NK-92 (cell line): ENCODE measurements around the gene ZEB1.
"Not testable (repeated sequence)": the region's sequence is repeated elsewhere in the genome, so short reads cannot be mapped to it uniquely, and the experiment has no call there.

Experiments used
- DNase-seq: peaks from one replicate; lab custom pipeline; 2025; ENCODE audit not compliant: unreplicated experiment; lab: John Stamatoyannopoulos, UW

The ZEB1 gene

DNA sequence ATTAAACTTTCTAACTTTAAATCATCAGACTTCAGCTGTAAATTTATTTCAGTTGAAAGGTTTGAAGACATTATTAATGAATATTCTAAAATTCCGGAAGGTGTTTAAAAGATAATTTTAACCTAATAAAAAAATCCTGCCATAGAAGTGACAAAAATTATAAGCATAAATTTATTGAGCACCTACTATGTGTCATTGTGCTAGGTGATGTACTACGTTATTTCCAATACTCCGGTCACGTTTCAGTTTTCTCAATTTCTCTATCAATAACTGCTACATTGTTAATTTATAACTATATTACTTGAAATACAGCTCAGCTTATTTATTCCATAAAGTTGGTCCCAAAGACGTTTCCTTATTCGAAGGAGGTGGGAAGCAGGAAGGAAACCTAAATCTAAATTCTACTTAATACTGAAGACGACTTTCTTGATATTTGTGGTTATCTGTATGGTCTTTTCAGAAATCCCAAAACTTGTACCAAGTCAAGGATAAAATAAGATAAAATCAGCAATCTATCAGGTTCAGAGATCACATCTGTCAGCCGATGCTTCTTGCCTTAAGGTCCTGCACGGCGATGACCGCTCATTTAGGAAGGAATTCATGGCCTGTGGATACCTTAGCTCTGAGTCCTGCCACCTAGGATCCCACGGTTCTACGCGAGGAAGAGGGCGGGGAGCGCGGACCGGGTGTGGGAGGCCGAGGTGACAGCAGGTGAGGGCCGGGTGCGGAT is 1.2 kb upstream of the ZEB1 start:
- DNase-seq: no peak

DNA sequence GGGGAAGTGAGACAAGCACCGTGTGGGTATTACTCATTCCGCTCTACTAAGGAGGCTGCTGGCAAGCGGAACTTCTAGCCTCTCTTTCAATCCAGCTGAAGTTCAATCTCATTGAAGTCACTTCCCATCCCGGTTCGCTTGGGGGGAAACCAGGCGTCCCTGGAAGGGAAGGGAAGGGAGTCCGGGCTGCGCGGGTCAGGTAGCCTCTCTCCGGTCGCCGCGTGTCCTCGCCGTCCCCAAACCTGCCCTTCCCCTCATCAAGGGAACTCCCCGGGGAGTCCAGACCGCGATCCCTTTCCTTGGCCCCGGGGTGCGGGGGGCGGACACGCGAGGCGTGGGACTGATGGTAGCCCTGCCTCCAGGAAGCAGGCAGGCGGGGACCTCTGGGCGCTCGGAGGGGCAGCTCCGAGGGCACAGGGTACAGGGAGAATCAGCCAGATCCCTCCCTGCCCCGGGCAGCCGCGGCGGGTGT is 598 bp upstream of the ZEB1 start:
- no peak for DNase-seq

DNA sequence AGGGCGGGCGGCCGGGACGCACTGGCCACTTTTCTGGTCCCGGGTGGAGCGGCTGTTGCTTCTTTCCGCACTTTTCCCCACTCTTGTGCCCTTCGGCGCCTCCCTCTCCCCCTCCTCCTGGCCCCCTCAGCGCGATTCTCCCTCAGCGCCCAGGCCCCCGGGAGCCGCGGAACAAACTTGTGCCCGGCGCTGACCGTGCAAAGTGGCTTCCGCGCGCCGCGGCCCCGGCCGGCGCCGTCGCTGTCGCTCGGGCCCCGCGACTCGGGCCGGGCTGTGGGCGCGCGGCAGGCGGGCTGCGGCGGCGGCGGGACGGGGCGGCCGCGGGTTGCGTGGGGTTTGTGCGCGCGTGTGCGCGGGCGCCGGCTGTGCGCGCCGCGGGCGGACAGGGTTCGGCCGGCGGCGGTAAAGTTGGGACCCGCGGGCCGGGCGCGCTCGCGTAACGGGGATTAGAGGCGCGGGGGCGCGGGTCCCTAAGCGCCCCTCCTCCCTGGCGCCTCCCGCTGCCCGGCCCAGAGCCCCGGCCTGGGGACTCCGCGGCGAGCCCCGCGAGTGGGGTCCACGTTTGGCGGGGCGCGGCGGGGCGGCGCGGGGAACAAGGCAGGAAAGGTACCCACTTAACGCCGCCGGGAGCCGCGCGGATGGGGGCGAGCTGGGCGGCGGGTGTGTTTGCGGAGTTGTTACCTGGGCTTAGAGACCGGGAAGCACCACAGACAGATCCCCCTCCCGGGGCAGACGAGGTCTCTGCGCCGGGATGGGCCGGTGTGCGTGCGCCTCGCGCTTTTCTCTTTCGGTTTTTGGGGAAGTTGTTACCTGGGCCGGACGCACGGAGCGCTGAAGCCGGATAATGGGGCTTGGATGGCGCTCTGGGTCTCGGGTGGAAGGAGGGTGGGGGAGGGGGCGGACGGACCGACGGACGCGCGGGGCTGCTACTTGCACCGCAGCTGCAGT is 860 bp downstream of the ZEB1 start:
- no peak for DNase-seq

DNA sequence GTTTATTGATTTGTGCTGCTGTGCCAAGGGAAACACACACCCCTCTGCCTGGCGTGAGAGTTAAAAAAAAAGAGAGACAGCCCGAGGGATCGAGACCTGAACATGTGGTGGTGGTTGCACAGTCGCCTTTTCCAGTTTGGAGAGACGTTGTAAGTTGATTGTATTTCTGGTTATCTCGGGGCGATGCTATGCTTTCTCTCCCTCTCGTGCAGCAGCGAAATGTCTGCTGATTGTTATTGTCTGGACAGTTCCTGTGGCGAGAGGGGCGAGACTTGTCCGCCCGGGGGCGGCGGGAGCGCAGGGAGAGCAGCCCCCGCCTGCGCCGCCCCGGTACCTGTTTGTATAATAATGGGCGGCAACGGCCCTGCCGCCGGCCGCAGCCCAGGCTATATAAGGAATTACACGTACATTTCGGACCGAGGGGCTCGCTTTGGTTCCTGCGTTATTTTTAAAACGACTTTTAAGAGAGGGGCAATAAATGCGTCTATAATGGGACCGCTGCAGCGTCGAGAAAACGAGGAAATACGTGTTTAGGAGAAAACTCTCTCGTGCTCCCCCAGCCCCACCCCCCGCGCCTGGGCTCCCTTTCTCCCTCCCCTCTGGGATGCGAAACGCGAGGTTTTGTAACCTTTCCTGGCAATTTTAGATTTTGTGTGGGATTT is 1.7 kb downstream of the ZEB1 start:
- DNase-seq: no peak

DNA sequence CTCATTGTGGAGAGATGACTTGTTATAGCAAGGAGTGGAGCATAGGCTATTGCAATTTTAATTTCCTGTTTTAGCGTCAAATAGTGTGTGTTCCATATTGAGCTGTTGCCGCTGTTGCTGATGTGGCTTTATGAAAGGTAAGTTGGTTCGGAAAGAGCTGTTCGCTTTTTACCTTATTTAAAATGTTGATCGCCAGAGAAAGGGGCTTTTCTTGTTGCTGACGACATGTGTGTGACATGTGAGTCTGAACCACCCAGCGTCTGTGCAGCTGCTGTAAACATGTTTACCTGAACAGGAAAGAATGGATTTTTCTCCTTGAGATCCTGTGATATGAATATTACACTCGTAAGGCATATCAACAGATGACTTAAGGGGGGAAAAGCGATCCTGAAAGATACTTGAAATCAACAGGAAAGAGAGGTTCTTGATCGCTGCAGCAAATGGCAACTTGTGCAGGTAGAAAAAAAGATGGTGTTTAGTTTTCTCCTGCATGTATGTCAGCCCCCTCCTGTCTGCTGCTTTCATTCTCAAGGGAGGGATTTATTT is 2.5 kb downstream of the ZEB1 start:
- no peak for DNase-seq

DNA sequence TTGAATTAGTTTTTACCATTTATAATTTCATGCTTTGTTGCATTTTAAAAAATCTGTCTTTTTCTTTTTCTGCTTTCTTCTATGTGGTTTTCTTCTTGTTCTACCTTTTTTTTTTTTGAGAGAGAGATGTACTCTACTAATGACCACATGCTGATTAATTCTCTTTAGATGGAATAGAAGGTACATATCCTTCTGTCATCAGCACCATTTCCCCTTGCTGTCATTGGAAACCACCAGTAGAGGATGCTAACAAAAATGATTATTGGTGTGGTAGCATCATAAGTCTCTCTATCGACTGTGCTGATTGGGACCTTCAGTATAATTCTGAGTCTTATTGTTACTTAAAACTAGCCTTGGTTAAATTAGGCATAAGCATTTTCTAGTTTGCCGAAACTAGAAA is 3.6 kb downstream of the ZEB1 start:
- no peak for DNase-seq

DNA sequence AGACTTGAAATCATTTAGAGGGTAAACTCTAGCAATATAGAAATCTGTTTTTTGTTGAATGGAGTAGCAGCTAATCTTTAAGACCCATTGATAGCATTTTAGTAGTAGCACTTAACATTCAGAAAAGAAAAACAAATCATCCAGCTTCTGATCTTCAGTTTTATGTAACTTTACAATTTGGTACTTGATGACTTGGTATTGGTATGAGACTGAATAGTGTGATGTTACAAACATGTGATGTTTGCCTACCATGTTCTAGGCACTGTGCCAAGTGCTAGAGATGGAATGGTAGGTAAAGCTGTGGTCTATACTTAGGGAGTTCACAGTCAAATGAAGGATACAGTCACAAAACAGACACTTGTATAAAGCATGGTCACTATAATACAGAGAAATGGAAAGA is 21.3 kb downstream of the ZEB1 start:
- no peak for DNase-seq

DNA sequence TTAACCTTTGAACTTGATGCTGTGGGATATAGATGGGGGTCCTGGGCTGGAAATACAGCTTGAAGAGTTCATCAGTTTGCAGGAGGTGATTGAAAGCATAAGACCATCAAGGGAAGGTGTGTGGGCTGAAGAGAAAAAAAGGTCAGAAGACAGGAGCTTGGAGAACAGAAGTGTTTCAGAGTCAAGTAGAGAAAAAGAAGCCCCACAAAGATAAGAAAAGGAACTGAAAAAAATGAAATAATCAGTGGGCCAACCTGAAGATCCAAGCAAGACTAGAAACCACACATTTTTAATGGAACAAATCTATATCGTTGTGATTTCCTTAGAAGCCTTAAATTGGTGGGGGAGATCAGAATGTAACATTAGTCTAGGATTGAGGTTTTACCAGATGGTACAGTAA is 22.5 kb downstream of the ZEB1 start:
- no peak for DNase-seq

DNA sequence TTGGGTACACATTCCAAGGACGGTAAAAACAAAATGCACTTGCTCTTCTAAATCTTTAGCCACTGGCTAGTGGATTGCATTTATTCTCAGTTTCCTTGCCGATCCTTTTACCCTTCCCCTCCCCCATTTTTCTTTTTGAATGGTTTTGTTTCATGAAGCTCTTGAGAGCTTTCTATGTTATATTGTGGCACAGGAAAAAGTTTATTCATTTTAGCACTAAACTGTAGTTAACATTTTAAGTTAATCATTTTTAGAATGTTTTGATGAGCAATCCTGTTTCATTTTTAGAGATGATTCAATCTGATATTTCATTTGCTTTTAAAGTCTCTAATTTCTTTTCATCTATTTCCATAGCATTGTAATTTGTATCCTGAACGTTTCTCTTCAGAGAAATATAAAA is 24.0 kb downstream of the ZEB1 start:
- no peak for DNase-seq

DNA sequence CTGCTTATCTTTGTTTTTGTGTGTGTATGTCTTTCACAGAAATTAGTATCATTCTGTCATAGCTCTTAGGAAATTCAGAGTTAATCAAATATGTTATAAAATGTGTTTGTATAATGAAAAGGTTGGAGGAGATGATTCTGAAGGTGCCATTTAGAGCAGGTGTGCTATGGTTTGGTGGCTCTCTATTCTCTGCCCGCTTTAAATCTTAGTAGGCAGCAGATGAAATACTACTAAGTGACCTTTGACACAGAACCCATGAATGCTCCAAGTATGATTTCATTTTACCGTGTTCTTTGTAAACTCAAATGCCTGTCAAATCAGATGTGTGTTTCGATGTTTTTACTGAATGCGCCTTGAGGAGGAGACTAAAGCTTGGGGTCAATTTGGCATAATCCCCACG is 24.5 kb downstream of the ZEB1 start:
- no peak for DNase-seq

DNA sequence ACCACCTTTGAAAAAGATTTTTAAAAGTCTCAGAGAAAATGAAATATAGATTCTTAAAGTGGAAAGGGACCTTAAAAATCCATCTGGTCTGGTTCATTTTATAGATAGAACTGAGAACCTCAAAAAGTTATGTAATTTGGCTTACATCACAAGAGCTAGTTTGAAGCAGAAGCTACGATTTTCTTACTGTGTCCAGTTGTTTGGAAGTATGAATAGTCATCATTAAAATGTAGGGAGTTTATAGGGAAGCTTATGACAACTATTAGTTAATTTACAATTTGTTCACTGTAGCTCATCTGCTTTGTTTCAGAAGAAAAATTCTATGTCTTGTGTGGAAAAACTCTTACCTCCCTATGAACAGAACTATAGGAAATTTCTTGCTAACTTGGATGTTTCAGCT is 26.9 kb downstream of the ZEB1 start:
- no peak for DNase-seq

DNA sequence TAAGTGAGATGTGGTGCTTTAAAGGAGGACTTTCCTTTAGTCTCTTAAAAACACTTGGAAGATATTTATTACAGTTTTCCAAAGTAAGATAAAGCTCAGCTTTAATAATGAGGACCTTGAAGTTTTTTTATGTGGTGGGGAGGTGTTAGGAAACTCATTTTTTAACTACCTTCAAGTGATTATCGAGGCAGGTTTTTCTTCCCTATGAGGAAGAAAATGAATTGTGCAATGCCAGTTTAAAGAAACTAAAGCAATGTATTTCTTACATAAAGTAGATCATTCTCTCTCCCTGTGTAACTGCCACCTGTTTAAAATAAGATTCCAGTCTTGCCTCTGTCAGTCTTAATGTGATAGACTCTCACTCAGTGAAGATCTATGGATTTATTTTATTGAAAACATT is 27.9 kb downstream of the ZEB1 start:
- no peak for DNase-seq

DNA sequence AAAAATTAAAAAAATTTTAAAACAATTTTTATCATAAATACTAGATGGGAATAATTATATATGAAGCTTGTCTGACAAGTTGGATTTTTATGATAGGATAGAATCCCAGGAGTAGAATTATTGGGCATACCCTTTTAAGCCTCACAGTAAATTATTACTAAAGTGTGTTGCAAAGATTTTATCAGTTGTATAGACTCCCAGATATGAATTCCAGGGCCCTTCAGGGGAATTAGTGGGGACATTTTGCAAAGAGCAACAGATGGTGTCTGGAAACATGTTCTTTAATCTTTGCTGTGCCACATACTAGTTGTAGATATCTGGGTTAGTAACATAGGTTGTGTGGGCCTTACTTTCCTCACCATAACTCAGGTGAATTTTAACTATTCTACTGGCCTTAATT is 28.7 kb downstream of the ZEB1 start:
- no peak for DNase-seq

DNA sequence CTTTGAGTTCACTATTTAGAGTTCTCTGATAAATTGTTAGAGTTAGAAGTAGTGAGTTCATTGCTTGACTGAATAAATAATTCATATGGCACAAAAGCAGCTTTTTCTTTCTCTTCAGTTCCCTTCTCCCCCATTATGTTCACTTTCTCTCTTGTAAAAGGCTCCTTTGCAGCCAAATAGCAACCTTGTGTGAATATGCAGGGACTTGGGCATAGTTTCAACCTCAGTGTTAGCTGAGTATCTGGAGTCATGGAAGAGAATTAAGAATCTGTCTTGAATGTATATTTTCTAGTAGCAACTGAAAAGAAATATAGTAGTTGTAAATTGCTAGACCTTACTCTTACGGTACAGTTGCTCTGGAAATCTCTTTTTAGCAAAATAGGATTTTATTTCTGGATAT is 31.9 kb downstream of the ZEB1 start:
- DNase-seq: no peak

DNA sequence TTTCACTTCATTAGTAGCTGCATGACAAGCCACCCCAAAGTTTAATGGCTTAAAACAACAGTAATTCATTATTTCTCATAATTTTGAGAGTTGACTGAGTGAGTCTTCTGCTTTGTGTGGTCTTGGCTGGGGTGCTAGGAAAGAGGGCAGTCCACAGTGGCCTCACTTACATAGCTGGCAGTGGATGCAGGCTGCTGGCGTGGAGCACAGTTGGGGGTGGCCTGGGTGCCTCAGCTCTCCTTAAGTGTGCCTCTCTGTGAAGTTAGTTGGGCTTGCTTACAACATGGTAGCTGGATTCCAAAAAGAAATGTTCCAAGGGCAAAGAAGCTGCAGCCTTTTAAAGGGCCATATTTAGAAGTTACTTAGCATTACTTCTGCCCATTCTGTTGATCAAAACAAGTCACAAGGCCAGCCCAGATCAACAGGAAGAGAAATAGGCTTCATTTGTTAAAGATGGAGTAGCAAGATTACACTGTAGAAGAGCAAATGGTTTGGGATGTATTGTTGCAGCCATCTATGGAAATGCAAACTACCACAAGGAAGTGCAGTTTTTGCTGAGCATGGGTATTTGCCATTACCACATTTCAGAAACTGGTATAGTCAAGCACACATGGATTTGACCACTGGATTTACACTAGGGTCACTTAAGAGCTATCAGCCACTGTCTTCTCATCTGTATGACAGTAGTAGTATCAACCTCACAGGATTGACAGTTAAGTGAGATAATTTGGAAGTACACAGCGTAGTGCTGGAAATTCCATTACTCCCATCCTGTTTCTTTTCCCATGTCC is 33.6 kb downstream of the ZEB1 start:
- DNase-seq: no peak

DNA sequence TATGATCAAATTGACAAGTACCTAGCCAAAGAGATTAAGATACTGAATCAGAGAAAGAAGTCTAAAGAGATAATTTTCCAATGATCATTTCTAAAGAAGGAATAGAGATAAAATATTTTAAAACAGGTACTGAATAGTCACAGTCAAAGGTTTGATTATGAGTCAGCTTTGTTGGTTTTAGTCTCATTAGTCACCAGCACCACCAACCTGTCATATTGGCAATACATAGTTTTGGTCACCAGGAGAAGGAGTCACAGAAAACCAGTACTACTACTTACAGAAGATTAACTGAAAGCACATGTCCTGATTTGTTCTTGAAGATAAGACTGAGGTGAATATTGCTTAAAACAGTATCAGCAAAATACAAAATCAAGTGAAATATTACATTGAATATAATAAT is 34.6 kb downstream of the ZEB1 start:
- no peak for DNase-seq

DNA sequence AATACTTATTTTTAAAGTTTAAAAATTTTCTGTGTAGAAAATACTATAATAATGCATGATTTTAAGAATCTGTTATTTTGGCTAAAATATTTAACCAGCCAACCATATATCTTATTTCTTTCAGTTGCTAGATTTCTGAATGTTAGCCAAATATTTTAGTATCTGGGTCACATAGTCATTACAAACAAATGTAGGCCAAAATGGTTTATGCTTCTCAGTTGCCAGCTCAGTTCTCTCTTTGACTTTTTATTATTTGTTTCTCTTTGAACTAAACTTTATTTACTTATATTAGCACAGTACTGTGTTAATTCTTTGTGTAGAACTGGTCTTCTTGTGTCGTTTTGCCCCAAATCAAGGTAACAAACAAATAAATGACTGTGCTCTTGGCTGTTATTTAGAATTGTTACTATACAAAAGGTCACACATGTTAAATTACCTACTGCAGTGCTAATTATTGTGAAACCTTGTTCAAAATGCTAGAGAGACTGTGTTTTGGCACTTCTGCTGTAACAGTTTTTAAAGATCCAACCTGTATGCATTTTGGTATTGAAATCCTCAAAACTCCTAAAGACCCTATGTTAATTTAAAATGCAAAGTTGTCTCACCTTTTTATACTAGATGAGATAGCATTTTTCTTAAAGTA is 39.8 kb downstream of the ZEB1 start:
- no peak for DNase-seq

DNA sequence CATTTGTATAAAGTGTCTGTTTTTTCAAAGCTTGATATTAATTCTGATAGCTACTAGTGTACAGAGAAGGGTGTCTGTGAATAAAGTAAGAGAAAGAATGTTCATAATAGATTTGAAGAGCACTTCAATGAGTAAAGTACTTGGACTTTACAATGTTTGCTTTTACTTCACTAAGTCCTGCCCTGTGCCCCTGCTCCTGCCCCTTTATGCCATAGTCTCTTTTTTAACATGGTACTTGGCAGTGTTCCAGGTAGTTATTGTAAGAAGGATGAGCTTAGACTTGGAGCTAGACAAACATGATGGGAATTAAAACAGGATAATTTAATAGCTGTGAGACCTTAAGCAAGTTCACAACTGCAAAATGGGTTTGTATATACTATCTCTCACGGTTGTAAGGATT is 41.0 kb downstream of the ZEB1 start:
- no peak for DNase-seq

DNA sequence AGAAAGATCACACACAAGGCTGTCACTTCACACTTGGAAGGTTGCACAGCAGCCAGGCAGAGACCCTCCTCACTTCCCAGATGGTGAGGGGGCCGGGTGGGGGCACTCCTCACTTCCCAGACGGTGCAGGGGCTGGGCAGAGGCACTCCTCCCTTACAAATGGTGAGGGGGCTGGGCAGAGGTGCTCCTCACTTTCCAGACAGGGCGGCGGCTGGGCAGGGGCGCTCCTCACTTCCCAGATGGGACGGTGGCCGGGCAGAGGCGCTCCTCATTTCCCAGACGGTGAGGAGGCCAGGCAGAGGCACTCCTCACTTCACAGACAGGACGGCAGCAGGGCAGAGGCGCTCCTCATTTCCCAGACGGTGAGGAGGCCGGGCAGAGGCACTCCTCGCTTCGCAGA is 42.5 kb downstream of the ZEB1 start:
- DNase-seq: not testable (repeated sequence)

DNA sequence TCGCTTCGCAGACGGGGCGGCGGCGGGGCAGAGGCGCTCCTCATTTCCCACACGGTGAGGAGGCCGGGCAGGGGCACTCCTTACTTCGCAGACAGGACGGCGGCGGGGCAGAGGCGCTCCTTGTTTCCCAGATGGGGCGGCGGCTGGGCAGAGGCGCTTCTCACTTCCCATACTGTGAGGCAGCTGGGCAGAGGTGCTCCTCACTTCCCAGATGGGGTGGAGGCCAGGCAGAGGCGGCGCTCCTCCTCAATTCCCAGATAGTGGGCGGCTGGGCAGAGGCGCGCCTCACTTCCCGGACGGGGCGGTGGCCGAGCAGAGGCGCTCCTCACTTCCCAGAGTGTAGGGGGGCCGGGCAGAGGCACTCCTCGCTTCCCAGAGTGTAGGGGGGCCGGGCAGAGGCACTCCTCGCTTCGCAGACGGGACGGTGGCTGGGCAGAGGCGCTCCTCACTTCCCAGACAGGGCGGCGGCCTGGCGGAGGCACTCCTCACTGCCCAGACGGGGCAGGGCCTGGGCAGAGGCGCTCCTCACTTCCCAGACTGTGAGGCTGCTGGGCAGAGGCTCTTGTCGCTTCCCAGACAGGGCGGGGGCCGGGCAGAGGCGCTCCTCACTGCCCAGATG is 43.1 kb downstream of the ZEB1 start:
- DNase-seq: no peak
